ENCODE data around the gene SSBP2.
"Not testable (repeated sequence)": the region's sequence is repeated elsewhere in the genome, so short reads cannot be mapped to it uniquely, and the experiment has no call there.

Gene SSBP2

GRCh38 chr5:81660624-81661023 lies 90.3 kb downstream of the SSBP2 start:
- not testable (repeated sequence) for DNase-seq (ENCODE audit: low read depth in 2 of 2)

DNA sequence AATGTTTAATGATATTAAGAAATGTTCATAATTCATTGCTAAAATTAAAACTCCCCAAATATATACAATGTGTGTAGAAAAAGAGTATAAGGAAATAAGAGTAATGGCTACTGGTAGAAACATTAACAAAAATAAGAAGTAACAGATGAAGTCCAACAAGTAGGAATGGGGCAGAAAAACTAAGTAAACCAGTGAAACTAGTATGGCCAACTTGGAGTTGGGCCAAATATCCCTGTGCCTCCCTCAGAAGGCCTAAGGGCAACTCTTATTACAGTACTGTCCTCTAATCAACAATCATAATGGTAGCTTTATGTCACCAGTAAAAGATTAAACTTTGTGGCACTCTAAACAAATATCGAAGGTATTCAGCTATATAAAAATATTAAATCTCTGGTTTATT lies 93.5 kb downstream of the SSBP2 start:
- no peak for DNase-seq (ENCODE audit: low read depth in 2 of 2)

DNA sequence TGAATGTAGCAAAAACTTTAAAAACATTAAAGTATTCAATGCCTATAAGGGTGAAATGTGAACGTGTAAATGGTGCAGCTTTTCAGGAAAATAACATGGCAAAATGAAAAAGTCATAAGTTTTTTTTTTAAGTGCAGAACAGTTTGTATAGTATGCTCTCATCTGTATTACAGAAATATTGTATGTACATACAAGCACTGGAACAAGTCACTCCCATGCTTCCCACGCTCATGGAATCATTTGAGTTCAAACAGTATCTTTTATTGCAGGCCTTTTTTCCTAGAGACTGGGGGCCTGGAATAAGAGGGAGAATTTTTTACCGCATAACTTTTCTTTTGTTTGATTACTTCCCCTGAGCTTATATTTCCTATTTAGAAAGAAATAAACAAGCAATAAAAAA lies 94.1 kb downstream of the SSBP2 start:
- no peak for DNase-seq (ENCODE audit: low read depth in 2 of 2)

- no peak for DNase-seq (ENCODE audit: low read depth in 2 of 2)
Measured at GRCh38 chr5:81650987-81651386, 99.9 kb downstream of the SSBP2 start.

DNA sequence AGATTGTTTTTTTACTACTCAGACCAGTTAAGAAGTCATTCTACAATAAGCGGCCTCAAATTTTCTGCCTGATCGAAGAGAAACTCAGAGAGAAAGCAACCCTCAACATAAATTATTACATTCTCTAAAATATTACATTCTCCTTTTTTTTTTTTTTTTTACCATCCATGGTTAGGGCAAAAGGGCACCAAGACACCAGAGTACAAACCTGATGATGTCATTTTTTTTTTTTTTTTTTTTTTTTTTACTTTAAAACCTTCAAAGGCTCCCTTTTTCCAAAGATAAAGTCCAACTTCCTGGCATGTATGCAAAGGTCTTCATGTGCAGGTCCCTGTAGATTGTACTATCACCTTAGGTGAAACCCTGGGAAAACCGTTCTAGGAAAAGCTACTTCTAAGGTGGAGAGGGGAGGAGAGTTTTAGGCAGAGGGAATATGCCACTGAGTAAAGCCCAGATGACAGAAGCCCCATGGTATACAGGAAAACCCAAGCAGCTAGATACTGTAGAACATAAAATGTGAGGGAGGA lies 104.4 kb downstream of the SSBP2 start:
- DNase-seq (ENCODE audit: low read depth in 2 of 2): no peak

DNA sequence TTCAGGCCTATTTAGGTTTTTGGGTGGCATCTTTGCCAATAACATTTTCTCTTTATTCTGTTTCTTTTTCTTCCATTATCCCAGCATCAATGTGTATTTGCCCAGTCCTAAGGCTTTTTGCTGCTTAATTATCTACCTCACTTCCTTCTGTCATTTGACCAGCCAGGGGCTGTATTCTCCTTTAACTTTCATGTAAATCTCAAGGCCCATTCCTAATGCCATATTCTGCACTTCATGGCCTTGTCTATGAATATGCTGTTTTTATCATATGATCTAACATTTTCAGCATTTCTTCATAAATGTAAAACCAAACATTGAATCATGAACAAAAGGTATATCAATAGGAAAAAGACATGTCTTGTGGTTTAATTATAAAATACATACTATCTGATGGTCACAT lies 108.7 kb downstream of the SSBP2 start:
- no peak for DNase-seq (ENCODE audit: low read depth in 2 of 2)

GRCh38 chr5:81639556-81639955 lies 111.3 kb downstream of the SSBP2 start:
- DNase-seq (ENCODE audit: low read depth in 2 of 2): no peak

GRCh38 chr5:81638471-81638870 lies 112.4 kb downstream of the SSBP2 start:
- no peak for DNase-seq (ENCODE audit: low read depth in 2 of 2)

- no peak for DNase-seq (ENCODE audit: low read depth in 2 of 2)
Measured at GRCh38 chr5:81633891-81634290, 117.0 kb downstream of the SSBP2 start.

DNA sequence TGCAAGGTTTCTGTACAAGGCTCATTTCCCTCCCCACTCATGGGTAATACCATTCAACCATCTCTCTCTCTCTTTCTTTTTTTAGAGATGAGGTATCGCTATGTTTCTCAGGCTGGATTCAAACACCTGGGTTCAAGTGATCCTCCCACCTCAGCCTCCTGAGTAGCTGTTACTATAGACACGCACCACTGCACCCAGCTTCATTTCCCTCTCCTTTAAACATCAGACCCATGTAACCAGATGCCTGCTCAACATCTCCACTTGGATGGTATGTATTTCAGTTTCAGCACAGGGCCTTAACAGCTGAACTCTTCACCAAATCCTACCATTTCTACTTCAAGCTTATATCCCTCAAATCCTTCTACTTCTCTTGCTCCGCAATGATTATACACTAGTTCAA lies 117.4 kb downstream of the SSBP2 start:
- no peak for DNase-seq (ENCODE audit: low read depth in 2 of 2)

GRCh38 chr5:81632679-81633078 lies 118.2 kb downstream of the SSBP2 start:
- no peak for DNase-seq (ENCODE audit: low read depth in 2 of 2)

DNA sequence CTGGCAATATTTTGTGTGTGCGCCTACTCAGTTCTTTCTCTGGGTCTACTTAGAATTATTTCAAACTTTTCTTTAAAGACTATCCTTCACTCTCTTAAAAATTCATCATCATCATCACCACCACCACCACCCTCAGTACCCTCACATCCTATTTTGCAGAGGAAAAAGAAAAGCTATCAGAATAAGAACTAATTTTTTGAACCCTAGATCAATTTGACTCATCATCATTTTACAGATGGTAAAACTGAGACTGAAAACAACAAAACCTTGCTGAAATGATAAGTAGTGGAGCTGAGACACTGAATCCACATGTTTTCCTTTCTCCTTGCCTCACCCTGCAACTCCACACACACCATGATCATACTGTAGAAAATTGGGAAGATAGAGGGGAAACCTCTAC lies 119.3 kb downstream of the SSBP2 start:
- no peak for DNase-seq (ENCODE audit: low read depth in 2 of 2)

GRCh38 chr5:81631124-81631523 lies 119.8 kb downstream of the SSBP2 start:
- DNase-seq (ENCODE audit: low read depth in 2 of 2): peak in 1 of 2 donors; percentile 1

- no peak for DNase-seq (ENCODE audit: low read depth in 2 of 2)
Measured at GRCh38 chr5:81630684-81631083, 120.2 kb downstream of the SSBP2 start.

DNA sequence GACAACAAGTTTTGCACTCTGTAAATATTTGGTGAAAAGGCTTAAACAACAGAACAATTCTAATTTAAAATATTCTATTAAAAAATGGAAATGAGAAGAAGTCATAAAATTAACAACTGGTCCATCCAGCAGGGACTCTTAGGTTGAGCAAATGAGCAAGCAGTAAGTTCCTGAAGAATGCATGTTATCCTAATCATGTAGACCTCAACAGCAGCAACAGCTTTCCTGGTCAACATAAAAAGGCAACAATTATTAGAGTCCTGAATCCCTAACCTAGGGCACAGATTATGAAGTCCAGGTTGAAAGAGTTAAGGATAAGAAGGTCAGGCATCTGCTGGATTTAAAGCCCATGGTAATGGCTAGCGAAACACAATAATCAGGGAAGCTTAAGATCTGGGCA lies 120.9 kb downstream of the SSBP2 start:
- no peak for DNase-seq (ENCODE audit: low read depth in 2 of 2)

DNA sequence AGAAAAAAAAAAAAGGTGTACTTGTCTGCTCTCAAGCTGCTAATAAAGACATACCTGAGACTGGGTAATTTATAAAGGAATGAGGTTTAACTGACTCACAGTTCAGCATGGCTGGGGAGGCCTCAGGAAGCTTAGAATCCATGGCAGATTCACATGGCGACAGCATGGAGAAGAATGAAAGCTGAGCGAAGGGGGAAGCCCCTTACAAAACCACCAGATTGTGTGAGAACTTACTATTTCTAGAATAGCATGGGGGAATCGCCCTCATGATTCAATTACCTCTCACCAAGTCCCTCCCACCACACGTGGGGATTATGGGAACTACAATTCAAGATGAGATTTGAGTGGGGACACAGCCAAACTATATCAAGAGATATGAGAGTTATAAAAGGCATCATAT lies 122.8 kb downstream of the SSBP2 start:
- not testable (repeated sequence) for DNase-seq (ENCODE audit: low read depth in 2 of 2)

DNA sequence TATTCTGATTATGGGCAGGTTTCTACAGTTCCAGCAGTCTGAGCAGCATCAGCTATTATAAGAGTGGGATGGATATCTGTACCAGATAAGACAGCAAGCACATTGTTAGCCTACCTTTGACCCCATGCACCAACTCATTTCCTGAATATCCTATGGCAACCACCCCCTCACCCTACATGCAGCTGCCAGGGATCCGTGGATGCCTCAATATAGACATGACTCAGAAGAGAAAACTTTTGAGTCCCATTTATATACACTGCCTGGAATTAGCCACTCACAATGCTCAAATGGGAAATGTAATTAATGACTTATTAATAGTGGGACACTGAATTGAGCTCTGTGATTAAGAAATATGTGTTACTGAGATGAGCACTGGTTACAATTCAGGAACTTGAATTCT lies 124.4 kb downstream of the SSBP2 start:
- DNase-seq (ENCODE audit: low read depth in 2 of 2): no peak

DNA sequence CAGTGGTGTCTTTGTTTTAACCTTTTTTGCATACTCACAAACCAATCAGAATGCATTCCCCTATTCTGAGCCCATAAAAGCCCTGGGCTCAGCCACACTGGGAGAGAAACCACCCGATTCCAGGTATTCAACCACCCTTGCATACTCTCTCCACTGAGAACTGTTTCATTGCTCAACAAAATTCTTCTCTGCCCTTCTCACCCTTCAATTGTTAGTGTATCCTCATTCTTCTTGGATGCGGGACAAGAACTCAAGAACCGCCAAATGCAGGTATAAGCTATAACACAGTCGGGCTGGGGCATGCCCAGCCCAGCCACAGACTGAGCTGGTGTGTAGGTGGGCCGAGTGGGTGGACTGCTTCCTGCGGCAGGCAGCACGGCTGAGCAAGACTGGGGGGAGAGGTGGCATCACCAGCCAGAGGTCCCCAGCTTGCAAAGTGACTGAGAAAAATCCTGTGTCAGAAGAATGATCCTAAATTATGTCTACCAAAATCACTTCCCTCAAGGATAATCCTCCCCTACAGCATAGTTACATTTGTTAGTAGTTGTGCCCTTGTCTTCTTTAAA lies 141.0 kb downstream of the SSBP2 start:
- DNase-seq (ENCODE audit: low read depth in 2 of 2): no peak

DNA sequence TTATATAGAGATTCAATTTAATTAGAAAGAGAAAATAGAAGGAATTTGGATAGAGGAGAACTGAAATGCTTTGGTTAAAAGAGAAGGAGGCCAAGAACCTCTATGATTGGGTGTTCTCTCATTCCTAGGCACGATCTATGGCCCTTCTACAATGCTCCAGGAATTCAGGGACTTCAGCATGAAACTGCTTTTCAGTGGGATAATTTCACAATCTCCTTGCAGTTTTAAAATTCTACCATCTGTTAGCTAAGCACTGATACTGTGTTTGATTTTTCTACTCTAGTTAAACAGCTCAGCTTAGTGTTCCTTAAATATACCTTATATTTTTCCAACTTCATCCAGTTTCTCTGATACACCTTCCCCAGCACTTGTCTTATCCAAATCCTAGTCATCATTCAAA lies 141.9 kb downstream of the SSBP2 start:
- DNase-seq (ENCODE audit: low read depth in 2 of 2): no peak

GRCh38 chr5:81607693-81608092 lies 143.2 kb downstream of the SSBP2 start:
- no peak for DNase-seq (ENCODE audit: low read depth in 2 of 2)

DNA sequence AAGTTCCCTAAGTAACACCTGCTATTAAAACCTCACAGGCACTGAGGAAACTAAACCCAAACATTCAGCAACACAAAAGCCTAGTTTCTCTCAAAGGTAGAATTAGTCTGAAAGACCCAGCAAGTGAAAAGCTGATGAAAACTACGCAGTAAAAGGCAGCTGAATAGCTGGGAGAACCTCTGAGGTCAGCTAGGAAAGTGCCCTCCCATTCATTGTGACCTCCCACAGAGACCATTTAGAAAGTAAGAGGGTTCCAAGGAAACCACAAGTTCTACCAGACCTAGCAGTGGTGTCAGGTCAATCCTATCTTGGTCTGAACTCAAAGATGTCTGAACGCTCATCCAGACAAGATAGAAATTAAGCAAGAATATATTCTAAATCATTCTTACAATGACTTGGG lies 144.7 kb downstream of the SSBP2 start:
- DNase-seq (ENCODE audit: low read depth in 2 of 2): no peak

- DNase-seq (ENCODE audit: low read depth in 2 of 2): no peak
Measured at GRCh38 chr5:81605299-81605698, 145.6 kb downstream of the SSBP2 start.

DNA sequence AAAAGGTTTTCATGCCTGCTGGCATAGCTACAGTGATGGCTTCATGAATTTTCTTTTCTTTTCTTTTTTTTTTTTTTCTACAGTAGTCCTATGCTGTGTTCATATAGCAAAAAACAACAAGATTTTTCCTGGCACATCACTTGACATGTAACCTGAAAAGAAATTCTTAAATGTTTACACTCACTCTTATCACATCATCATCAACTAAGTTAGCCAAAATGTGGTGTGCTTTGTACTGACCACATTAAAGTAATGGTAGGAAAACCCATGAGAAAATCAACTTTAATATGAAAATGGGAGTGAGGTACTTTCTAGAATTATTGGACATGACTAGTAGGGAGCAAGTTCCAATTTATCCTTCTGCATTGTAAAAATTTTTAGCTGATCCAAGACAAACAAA lies 146.7 kb downstream of the SSBP2 start:
- DNase-seq (ENCODE audit: low read depth in 2 of 2): no peak

DNA sequence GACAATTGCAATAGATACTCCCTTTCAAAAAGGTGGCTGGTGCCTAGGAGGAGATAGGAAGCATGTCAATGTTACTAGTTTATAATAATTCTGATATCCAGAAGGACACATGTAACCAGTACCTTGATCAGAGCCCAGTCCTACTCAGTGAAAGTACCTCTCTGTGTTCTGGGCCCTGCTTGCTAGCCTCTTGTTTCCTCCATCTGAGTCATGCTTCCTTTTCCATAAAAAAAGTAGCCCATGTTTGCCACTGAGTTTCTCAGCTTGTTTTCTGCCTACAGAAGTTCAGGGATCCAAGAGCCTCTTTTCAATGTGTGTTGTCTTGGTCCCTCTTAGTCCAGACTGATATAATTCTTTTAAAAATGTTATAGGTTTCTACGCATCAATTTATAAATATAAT lies 149.0 kb downstream of the SSBP2 start:
- DNase-seq (ENCODE audit: low read depth in 2 of 2): no peak
